K562 (cell line): ENCODE data around the gene OR8G5.

Source experiments
- ELF1 ChIP-seq: fragments of 200-800 bp; sonication (Bioruptor generic); IDR thresholded peaks from 2 replicates; pipeline ENCODE4 v1.6.1; 2016; ENCODE audit warnings: missing genetic modification characterization, missing compliant biosample characterization
- HDAC3 ChIP-seq: fragments of 450-650 bp; IDR thresholded peaks from 2 replicates; pipeline ENCODE4 v1.6.1; 2018; ENCODE audit warnings: borderline replicate concordance, mild to moderate bottlenecking, moderate library complexity; ENCODE audit not compliant: partially characterized antibody
- JUN ChIP-seq, 2 experiments: sonication (generic) in 1 of 2; formaldehyde crosslinking in 1 of 2; IDR thresholded peaks; 2 replicates each; pipeline versions ENCODE4 v1.6.1 to v1.8.0; 2012 to 2022; ENCODE audit warnings: borderline replicate concordance in 2 of 2, mild to moderate bottlenecking in 2 of 2, improper control_type of control experiment in 1 of 2, low read depth in 1 of 2, low read length in 1 of 2, missing genetic modification reagents in 1 of 2
- MTA2 ChIP-seq: fragments of 450-650 bp; IDR thresholded peaks from 2 replicates; pipeline ENCODE4 v1.6.1; 2016; ENCODE audit warnings: low read depth
- POLR2A ChIP-seq: fragments of 450-650 bp; conservative IDR thresholded peaks from 2 replicates; pipeline ENCODE4 v1.6.1; 2016
- POLR2AphosphoS5 ChIP-seq: IDR thresholded peaks from 2 replicates; pipeline ENCODE4 v1.6.1; 2011; ENCODE audit warnings: mild to moderate bottlenecking, low read depth, low read length, moderate library complexity; ENCODE audit not compliant: control insufficient read depth, insufficient read depth
- SMAD2 ChIP-seq: fragments of 150-350 bp; IDR thresholded peaks from 2 replicates; pipeline ENCODE4 v1.6.1; 2014; ENCODE audit warnings: low read depth, mild to moderate bottlenecking, low read length
- SPI1 ChIP-seq: IDR thresholded peaks from 2 replicates; pipeline ENCODE4 v1.6.1; 2011; ENCODE audit warnings: low read depth, low read length, control low read depth, borderline replicate concordance
- STAG1 ChIP-seq: sonication (generic); formaldehyde crosslinking; IDR thresholded peaks from 2 replicates; pipeline ENCODE4 v1.5.0; 2020; ENCODE audit warnings: missing genetic modification reagents, borderline replicate concordance
- ZBTB1 ChIP-seq: sonication (generic); formaldehyde crosslinking; IDR thresholded peaks from 2 replicates; pipeline ENCODE4 v1.8.1; 2023; ENCODE audit warnings: missing genetic modification reagents, low read depth, mild to moderate bottlenecking, borderline replicate concordance
- ZBTB8A ChIP-seq: fragments of 450-650 bp; IDR thresholded peaks from 2 replicates; pipeline ENCODE4 v1.6.1; 2018; ENCODE audit warnings: mild to moderate bottlenecking, moderate library complexity; ENCODE audit not compliant: partially characterized antibody
- ZNF12 ChIP-seq: sonication (generic); formaldehyde crosslinking; IDR thresholded peaks from 2 replicates; pipeline ENCODE4 v1.4.0; 2020; ENCODE audit warnings: mild to moderate bottlenecking, missing genetic modification reagents
- ZNF436 ChIP-seq: fragments of 250-450, 450-650 bp; sonication (Bioruptor Pico); formaldehyde crosslinking; IDR thresholded peaks from 2 replicates; pipeline ENCODE4 v1.7.0; 2020; ENCODE audit warnings: mild to moderate bottlenecking
- TF ChIP-seq, protein P1 (sequence below), 3 experiments: IDR thresholded peaks in 2 of 3; conservative IDR thresholded peaks in 1 of 3; 2 replicates each; pipeline ENCODE4 v1.5.1; 2011 to 2012; ENCODE audit warnings: low read length in 3 of 3, mild to moderate bottlenecking in 3 of 3, control low read depth in 2 of 3, improper control_type of control experiment in 1 of 3, inconsistent platforms in 1 of 3, low read depth in 1 of 3, mixed read lengths in 1 of 3, moderate library complexity in 1 of 3; ENCODE audit not compliant: insufficient read depth in 2 of 3

DNA sequence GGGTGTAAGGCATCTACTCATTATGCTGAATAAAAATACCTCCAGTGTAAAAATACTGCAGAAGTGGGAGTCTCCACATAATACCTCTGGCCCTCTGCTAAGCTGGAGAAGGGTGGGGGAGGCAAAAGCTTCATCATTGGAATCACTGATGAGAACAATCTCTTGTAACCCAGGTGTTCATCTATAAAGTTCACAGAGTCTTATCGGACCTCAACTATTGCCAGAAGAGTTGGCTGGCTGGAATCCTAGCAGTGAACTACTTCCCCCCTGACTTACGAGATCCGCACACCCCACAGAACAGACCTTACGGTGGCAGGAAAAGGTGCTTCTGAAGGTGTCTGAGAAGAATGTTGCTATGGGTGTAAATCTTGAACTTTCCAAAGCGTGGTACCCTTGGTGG, 55.1 kb downstream of the OR8G5 start:
- TF ChIP-seq POLR2AphosphoS5: no peak
- no peak for TF ChIP-seq MTA2
- no peak for TF ChIP-seq JUN (IDR thresholded peaks at IDR 0.05; ENCODE audit: borderline replicate concordance, low read depth, low read length)
- TF ChIP-seq JUN (CRISPR knock-in tag; IDR thresholded peaks at IDR 0.05; ENCODE audit: borderline replicate concordance): no peak
- TF ChIP-seq ZNF436 (CRISPR knock-in tag): no peak
- TF ChIP-seq ZBTB1 (CRISPR knock-in tag): no peak
- no peak for TF ChIP-seq SPI1
- no peak for TF ChIP-seq ELF1 (tag)
- no peak for TF ChIP-seq SMAD2
- TF ChIP-seq POLR2A: no peak
- no peak for TF ChIP-seq HDAC3
- no peak for TF ChIP-seq ZNF12 (CRISPR knock-in tag)
- TF ChIP-seq ZBTB8A: no peak
- TF ChIP-seq STAG1 (CRISPR knock-in tag): no peak
- TF ChIP-seq, protein P1, sequence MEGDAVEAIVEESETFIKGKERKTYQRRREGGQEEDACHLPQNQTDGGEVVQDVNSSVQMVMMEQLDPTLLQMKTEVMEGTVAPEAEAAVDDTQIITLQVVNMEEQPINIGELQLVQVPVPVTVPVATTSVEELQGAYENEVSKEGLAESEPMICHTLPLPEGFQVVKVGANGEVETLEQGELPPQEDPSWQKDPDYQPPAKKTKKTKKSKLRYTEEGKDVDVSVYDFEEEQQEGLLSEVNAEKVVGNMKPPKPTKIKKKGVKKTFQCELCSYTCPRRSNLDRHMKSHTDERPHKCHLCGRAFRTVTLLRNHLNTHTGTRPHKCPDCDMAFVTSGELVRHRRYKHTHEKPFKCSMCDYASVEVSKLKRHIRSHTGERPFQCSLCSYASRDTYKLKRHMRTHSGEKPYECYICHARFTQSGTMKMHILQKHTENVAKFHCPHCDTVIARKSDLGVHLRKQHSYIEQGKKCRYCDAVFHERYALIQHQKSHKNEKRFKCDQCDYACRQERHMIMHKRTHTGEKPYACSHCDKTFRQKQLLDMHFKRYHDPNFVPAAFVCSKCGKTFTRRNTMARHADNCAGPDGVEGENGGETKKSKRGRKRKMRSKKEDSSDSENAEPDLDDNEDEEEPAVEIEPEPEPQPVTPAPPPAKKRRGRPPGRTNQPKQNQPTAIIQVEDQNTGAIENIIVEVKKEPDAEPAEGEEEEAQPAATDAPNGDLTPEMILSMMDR (IDR thresholded peaks at IDR 0.05 in 2 of 3, conservative IDR thresholded peaks at IDR 0.05 in 1 of 3; ENCODE audit: insufficient read depth in 2 of 3, low read depth in 1 of 3, low read length in 3 of 3): no peak
